ENCODE results near the gene COQ5.
A peak's percentile ranks its signal among the peaks of the same experiment; 100 is the strongest.

The COQ5 gene

DNA sequence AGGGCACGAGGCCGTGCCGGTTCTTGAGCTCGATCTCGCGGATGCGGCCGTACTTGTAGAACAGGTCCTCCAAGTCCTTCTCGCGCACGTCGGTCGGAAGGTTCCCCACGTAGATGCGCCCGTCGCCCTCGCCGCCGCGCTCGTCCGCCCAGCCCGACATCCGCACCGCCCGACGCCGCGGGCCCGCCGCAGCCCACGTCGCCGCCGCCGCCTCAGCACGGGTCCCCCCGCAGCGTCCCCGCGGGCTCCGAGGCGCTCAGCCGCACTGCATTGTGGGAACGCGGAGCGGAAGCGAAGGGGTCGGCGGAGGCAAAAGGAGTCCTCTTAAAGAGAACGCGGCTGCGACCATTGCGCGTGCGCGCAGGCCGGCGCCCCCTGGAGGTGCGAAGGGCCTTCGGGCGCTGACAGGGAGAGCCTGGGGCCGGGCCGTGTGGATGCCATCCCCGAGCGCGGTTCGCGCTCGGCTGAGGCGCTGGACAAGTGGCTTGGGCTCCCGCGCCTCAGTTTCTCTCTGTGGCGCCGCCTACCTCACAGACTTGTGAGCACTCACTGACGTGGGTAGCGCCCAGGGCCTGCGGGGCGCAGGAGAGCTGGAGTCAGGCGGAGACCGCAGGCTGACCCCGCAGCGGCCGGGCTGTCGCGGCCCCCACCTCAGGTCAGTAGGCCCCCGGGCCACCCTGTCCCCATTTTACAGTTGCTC is 59.4 kb downstream of the COQ5 start, which contains the start of gene SRSF9:
Gene SRSF9 (minus strand): TSS at position 299 of the 700 bp plus-strand sequence. CDS start 139 bp downstream, at position 160.
- H3K27ac ChIP-seq, result peak within 1 kb of the TSS; percentile 92
- H3K4me3 ChIP-seq (ENCODE audit: low read depth in 1 of 2, low read length in 1 of 2), result peak within 1 kb of the TSS; percentile 79 to 82
- TF ChIP-seq, protein P1, sequence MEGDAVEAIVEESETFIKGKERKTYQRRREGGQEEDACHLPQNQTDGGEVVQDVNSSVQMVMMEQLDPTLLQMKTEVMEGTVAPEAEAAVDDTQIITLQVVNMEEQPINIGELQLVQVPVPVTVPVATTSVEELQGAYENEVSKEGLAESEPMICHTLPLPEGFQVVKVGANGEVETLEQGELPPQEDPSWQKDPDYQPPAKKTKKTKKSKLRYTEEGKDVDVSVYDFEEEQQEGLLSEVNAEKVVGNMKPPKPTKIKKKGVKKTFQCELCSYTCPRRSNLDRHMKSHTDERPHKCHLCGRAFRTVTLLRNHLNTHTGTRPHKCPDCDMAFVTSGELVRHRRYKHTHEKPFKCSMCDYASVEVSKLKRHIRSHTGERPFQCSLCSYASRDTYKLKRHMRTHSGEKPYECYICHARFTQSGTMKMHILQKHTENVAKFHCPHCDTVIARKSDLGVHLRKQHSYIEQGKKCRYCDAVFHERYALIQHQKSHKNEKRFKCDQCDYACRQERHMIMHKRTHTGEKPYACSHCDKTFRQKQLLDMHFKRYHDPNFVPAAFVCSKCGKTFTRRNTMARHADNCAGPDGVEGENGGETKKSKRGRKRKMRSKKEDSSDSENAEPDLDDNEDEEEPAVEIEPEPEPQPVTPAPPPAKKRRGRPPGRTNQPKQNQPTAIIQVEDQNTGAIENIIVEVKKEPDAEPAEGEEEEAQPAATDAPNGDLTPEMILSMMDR (IDR thresholded peaks at IDR 0.05), result peak; percentile 89
- H3K4me1 ChIP-seq (ENCODE audit: control insufficient read depth in 1 of 2, insufficient read depth in 1 of 2, low read depth in 1 of 2, low read length in 1 of 2), result peaks cover 31 to 36% of the 10 kb centered on the region in 2 experiments
- no peaks in the 10 kb centered on the region for H3K9me3 ChIP-seq
- no peaks in the 10 kb centered on the region for H3K27me3 ChIP-seq
- H3K36me3 ChIP-seq, result peaks cover 25% of the 10 kb centered on the region

DNA sequence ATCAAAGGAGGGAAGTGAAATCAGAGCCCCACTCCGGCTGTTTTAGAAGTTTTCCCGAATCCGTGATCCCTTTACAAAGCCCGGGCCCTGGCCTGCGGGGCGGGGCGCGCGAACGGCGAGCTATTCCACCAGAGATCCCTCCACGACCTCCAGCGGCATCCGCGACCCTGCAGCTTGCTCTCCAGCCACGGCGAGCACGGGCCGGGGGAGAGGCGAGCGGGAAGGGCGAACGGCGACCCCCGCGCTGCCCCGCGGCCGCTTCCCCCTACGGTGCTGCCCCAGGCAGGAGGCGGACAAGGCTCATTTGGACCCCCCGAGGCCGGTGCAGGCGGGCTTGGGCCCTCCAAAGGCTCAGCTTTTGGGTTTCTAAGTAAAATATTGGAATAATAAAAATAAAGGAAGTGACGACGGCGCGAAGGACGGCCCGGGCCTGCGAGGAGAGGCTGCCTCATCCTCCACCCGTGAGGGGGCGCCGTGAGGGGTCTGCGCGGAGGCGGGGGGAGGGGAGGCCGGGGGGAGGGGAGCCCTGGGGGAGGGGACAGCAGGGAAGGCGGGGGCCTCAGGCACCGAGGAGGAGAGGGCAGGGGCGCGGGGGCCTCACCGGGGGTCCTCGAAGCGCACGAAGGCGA is 60.0 kb downstream of the COQ5 start:
- Histone ChIP-seq H3K4me3 (ENCODE audit: low read depth in 1 of 2, low read length in 1 of 2) (peak overlapping the region; percentile 79 to 82), H3K4me1 (ENCODE audit: control insufficient read depth in 1 of 2, insufficient read depth in 1 of 2, low read depth in 1 of 2, low read length in 1 of 2) (peaks cover 31 to 36% of the 10 kb centered on the region in 2 experiments), H3K27ac (peak overlapping the region; percentile 92), H3K36me3 (peaks cover 32% of the 10 kb centered on the region), H3K9me3 (no peaks in the 10 kb centered on the region), H3K27me3 (no peaks in the 10 kb centered on the region)
- TF ChIP-seq, protein P1 (IDR thresholded peaks at IDR 0.05), result no peak

DNA sequence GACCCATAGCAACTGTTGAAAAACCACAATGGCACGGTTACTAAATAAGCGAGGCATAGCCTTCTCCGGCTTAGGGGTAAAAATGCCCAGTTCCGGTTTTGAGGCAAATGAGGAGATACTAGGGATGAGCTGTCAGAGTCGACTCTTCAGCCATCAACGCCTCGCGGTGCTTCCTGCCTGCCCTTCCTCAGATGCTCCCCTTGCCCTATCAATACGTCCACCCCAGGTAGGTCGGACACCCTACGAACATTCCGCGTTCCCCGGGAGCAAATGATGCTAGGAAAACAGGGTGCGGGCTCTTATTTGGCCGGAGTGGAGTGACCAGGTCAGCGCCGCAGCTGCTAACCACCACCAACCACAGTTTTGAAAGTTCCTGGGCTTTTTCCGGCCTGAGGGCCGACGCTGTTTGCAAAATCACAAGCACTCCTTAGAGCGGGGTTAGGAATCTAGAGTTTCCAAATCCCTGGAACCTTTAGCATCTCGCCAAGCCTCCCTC is 60.6 kb downstream of the COQ5 start:
- Histone ChIP-seq H3K27ac (peak overlapping the region; percentile 92), H3K4me1 (ENCODE audit: control insufficient read depth in 1 of 2, insufficient read depth in 1 of 2, low read depth in 1 of 2, low read length in 1 of 2) (peaks cover 31 to 36% of the 10 kb centered on the region in 2 experiments), H3K4me3 (ENCODE audit: low read depth in 1 of 2, low read length in 1 of 2) (peak overlapping the region; percentile 79 to 82), H3K9me3 (no peaks in the 10 kb centered on the region), H3K27me3 (no peaks in the 10 kb centered on the region), H3K36me3 (peaks cover 37% of the 10 kb centered on the region)
- TF ChIP-seq, protein P1 (IDR thresholded peaks at IDR 0.05), result no peak

DNA sequence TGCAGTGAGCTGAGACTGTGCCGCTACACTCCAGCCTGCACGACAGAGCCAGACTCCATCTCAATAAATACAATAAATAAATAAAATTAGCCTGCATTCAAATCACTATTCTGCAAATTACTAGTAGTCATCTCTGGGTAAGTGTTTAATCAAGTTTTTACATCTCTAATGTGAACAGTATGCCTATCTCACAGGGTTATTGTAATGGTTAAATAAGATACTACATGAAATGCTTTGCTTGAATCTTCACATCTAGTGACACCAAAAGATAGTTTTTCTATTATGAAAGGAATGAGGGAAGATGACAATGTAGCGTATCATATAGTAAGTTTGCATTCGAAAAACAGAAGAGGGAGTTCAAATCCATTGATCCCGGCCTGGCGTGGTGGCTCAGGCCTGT is 61.5 kb downstream of the COQ5 start:
- Histone ChIP-seq H3K4me3 (ENCODE audit: low read depth in 1 of 2, low read length in 1 of 2) (peak overlapping the region in 1 of 2 experiments; percentile 79), H3K9me3 (no peaks in the 10 kb centered on the region), H3K27me3 (no peaks in the 10 kb centered on the region), H3K4me1 (ENCODE audit: control insufficient read depth in 1 of 2, insufficient read depth in 1 of 2, low read depth in 1 of 2, low read length in 1 of 2) (peaks cover 31 to 36% of the 10 kb centered on the region in 2 experiments), H3K27ac (peak overlapping the region; percentile 92), H3K36me3 (peaks cover 47% of the 10 kb centered on the region)
- TF ChIP-seq, protein P1 (IDR thresholded peaks at IDR 0.05), result no peak

DNA sequence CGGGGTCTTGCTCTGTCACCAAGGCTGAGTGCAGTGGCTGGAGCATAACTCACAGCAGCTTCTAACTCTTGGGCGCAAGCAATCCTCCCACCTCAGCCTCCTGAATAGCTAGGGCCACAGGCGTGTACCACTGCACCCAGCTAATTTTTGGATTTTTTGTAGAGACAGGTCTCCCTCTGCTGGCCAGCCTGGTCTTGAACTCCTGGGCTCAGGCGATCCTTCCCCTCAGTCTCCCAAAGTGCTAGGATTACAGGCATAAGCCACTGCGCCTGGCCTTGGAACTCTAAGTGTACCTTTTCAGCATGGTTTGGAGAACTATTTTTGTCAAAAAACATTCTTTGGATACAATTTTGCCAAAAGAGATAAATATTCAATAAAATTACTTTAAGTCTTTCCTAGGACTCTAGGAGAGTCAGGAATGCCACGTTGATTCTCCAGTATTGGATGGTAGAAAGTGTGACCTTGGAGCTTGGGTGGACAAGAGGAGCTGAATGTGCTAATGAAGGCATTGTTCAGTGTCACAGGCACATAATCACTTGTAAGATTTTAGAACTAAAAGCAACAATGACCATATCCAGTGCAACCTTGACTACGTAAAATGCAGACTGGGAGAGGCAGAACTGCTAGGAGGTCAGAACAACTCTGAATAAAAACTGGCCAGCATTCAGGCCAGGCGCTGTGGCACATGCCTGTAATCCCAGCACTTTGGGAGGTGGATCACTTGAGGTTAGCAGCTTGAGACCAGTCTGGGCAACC is 62.2 kb downstream of the COQ5 start:
- Histone ChIP-seq H3K27ac (peak overlapping the region; percentile 92), H3K4me1 (ENCODE audit: control insufficient read depth in 1 of 2, insufficient read depth in 1 of 2, low read depth in 1 of 2, low read length in 1 of 2) (peaks cover 31 to 36% of the 10 kb centered on the region in 2 experiments), H3K27me3 (no peaks in the 10 kb centered on the region), H3K9me3 (no peaks in the 10 kb centered on the region), H3K36me3 (peaks cover 54% of the 10 kb centered on the region), H3K4me3 (ENCODE audit: low read depth in 1 of 2, low read length in 1 of 2) (no peak overlapping the region)
- TF ChIP-seq, protein P1 (IDR thresholded peaks at IDR 0.05), result no peak
